GM19240 (cell line): ENCODE measurements around the gene GJA1.
"Not testable (repeated sequence)": the region's sequence is repeated elsewhere in the genome, so short reads cannot be mapped to it uniquely, and the experiment has no call there.

Experiments used
- DNase-seq: peaks from one replicate; pipeline ENCODE4 v3.0.0; 2011; ENCODE audit warnings: low spot score; ENCODE audit not compliant: insufficient read length

GJA1 gene

GRCh38 chr6:121436960-121437850 lies 1.8 kb downstream of the GJA1 start:
- no peak for DNase-seq

- DNase-seq, result no peak
Measured at GRCh38 chr6:121437851-121438651, 2.6 kb downstream of the GJA1 start.

- no peak for DNase-seq
Measured at GRCh38 chr6:121438869-121439268, 3.4 kb downstream of the GJA1 start.

- DNase-seq, result no peak
Measured at GRCh38 chr6:121439475-121439874, 4.0 kb downstream of the GJA1 start.

- no peak for DNase-seq
Measured at GRCh38 chr6:121439926-121440325, 4.5 kb downstream of the GJA1 start.

GRCh38 chr6:121441477-121441876 lies 6.0 kb downstream of the GJA1 start:
- no peak for DNase-seq

GRCh38 chr6:121442576-121442975 lies 7.1 kb downstream of the GJA1 start:
- no peak for DNase-seq

- DNase-seq, result no peak
Measured at GRCh38 chr6:121443971-121444541, 8.6 kb downstream of the GJA1 start.

- not testable (repeated sequence) for DNase-seq
Measured at GRCh38 chr6:121446705-121447104, 11.3 kb downstream of the GJA1 start.

- DNase-seq, result not testable (repeated sequence)
Measured at GRCh38 chr6:121447746-121448145, 12.3 kb downstream of the GJA1 start.

- DNase-seq, result not testable (repeated sequence)
Measured at GRCh38 chr6:121448528-121448927, 13.1 kb downstream of the GJA1 start.

- no peak for DNase-seq
Measured at GRCh38 chr6:121449331-121449730, 13.9 kb downstream of the GJA1 start.

GRCh38 chr6:121450242-121450641 lies 14.8 kb downstream of the GJA1 start:
- no peak for DNase-seq

GRCh38 chr6:121451250-121451649 lies 15.8 kb downstream of the GJA1 start:
- no peak for DNase-seq

GRCh38 chr6:121453191-121453590 lies 17.7 kb downstream of the GJA1 start:
- DNase-seq, result no peak

- no peak for DNase-seq
Measured at GRCh38 chr6:121460170-121460569, 24.7 kb downstream of the GJA1 start.

GRCh38 chr6:121463087-121463486 lies 27.6 kb downstream of the GJA1 start:
- DNase-seq, result no peak

GRCh38 chr6:121465101-121465500 lies 29.7 kb downstream of the GJA1 start:
- DNase-seq, result no peak

GRCh38 chr6:121479486-121480098 lies 44.1 kb downstream of the GJA1 start:
- no peak for DNase-seq

GRCh38 chr6:121480099-121480713 lies 44.8 kb downstream of the GJA1 start:
- DNase-seq, result no peak

GRCh38 chr6:121482004-121482693 lies 46.7 kb downstream of the GJA1 start:
- DNase-seq, result no peak
